K562 (cell line): ENCODE results near the gene SGIP1. TPM values are rescaled to one million over a fixed set of nuclear protein-coding genes. Genes with fewer than 3 reads are reported as not detected.
A peak's percentile ranks its signal among the peaks of the same experiment; 100 is the strongest.

Source experiments
- ARID2 ChIP-seq: fragments of 450-650 bp; IDR thresholded peaks from 2 replicates; pipeline ENCODE4 v1.6.1; 2017; ENCODE audit warnings: antibody characterized with exemption, mild to moderate bottlenecking
- ATF7 ChIP-seq: fragments of 450-650 bp; IDR thresholded peaks from 2 replicates; pipeline ENCODE4 v1.7.1; 2014; ENCODE audit warnings: mild to moderate bottlenecking, moderate library complexity
- GATAD2A ChIP-seq: fragments of 450-650 bp; IDR thresholded peaks from 2 replicates; pipeline ENCODE4 v1.6.1; 2017
- HLTF ChIP-seq: fragments of 450-650 bp; IDR thresholded peaks from 2 replicates; pipeline ENCODE4 v1.6.1; 2016
- HNRNPK ChIP-seq: fragments of 200-400 bp; formaldehyde crosslinking; IDR thresholded peaks from one replicate; pipeline ENCODE4 v1.6.1; 2018; ENCODE audit warnings: mild to moderate bottlenecking, low read depth, low read length; ENCODE audit not compliant: poor library complexity, severe bottlenecking
- KLF1 ChIP-seq: fragments of 450-650 bp; IDR thresholded peaks from 2 replicates; pipeline ENCODE4 v1.6.1; 2016; ENCODE audit warnings: missing genetic modification characterization, missing compliant biosample characterization
- NCOA1 ChIP-seq: fragments of 450-650 bp; IDR thresholded peaks from 2 replicates; pipeline ENCODE4 v1.6.1; 2016; ENCODE audit warnings: low read depth
- YY1 ChIP-seq, 3 experiments: IDR thresholded peaks; 2 replicates each; pipeline ENCODE4 v1.6.1; 2011; ENCODE audit warnings: low read length in 2 of 3, mild to moderate bottlenecking in 2 of 3, moderate library complexity in 2 of 3, borderline replicate concordance in 1 of 3, control low read depth in 1 of 3, low read depth in 1 of 3; ENCODE audit not compliant: insufficient read depth in 3 of 3, insufficient replicate concordance in 2 of 3, control insufficient read depth in 1 of 3, insufficient read length in 1 of 3; ENCODE audit errors: extremely low read depth in 1 of 3
- ZNF57 ChIP-seq: fragments of 450-650 bp; formaldehyde crosslinking; IDR thresholded peaks from 2 replicates; pipeline ENCODE4 v1.4.0; 2020; ENCODE audit warnings: mild to moderate bottlenecking, moderate library complexity
- ZNF707 ChIP-seq: fragments of 250-450 bp; sonication (Bioruptor Pico); conservative IDR thresholded peaks from 2 replicates; pipeline ENCODE4 v1.8.0; 2022; ENCODE audit warnings: inconsistent platforms, mild to moderate bottlenecking, moderate library complexity
- polyA plus RNA-seq, 8 experiments: library from polyadenylated mRNA; depleted of rRNA in 4 of 8; stranded (reverse) in 5 of 8; unstranded in 3 of 8; fragments of >200 nt; fragmentation: Nextera tagmentation in 2 of 8; fragmentation: Illumina TruSeq in 1 of 8; extraction: Ambion mirVana in 2 of 8; extraction: Trizol in 1 of 8; gene quantifications; 2 replicates each; pipeline versions ENCODE4 v1.2.1 to v1.2.3, GENCODE V29; 2011 to 2014; ENCODE audit warnings: inconsistent platforms in 1 of 8, missing spikeins in 1 of 8
- total RNA-seq, 7 experiments: library from RNA; depleted of rRNA in 6 of 7; stranded (reverse); fragments of >200 nt in 6 of 7; fragmentation: Illumina TruSeq in 2 of 7; extraction: Trizol in 2 of 7; gene quantifications; 2 replicates each; pipeline versions ENCODE4 v1.2.1 to v1.2.3, GENCODE V29; 2011 to 2021; ENCODE audit warnings: low replicate concordance in 1 of 7
- TF ChIP-seq, protein P1 (sequence below): fragments of 450-650 bp; IDR thresholded peaks from 2 replicates; pipeline ENCODE4 v1.6.1; 2018; ENCODE audit not compliant: partially characterized antibody
- TF ChIP-seq, protein P2 (sequence below): sonication (generic); formaldehyde crosslinking; IDR thresholded peaks from 2 replicates; pipeline ENCODE4 v1.8.1; 2022; ENCODE audit warnings: missing genetic modification reagents
- TF ChIP-seq, protein P3 (sequence below), 2 experiments: IDR thresholded peaks; 2 replicates each; pipeline ENCODE4 v1.6.1; 2011; ENCODE audit warnings: borderline replicate concordance in 1 of 2, control low read depth in 1 of 2, low read depth in 1 of 2, low read length in 1 of 2, mild to moderate bottlenecking in 1 of 2, mixed read lengths in 1 of 2, moderate library complexity in 1 of 2; ENCODE audit not compliant: insufficient read depth in 1 of 2, insufficient read length in 1 of 2, poor library complexity in 1 of 2, severe bottlenecking in 1 of 2; ENCODE audit errors: extremely low read depth in 1 of 2

SGIP1 gene
- total and polyA plus RNA-seq, 9 of the 15 experiments (the other 6 are each of a cell fraction or from before 2014, with no cell fraction given), result 0.07 to 0.35 TPM; not detected in 7

DNA sequence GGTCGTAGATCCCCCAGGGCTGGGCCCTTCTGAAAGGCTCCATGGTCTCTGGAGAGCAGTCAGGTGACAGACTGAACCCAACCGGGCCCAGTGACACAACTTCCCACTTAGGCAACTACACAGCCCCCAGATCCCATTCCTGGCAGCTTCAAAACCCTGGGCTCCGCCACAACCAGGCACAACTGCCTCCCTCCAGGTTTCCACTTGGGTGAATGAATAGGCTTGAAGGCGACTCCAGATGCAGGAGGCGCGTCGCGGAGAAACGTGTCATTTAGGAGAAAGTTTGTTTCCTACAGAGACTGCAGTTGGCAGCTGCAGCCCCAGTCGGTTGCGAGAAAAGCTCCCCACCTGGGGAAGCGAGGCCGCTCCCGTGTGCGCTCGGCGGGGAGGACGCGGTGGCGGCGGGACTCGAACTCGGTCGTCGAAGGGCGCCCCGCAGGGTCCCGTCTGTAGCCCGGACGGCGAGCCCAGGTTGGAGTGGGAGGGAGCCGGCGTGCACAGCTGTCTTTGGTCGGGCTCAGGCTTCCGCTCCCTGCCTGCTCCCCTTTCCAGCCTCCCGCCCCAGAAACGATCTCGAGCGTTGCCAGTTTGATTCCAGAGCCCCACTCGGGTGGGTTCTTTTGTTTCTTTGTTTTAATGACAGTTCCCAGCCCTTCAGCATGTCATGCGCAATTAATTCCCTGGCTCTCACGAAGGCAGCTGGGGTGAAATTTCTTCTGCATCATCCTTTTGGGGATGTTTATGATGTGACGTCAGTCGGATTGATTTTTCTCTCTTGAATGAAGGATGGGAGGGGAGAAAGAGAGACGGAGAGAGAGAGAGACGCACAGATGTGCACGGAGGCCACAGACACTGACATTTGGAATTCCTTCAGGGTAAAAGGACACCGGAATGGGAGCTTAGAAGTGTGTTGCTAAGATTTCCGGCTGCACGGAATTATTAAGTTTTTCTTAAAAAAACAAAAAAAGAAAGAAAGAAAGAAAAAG, 862 bp upstream of the SGIP1 start (continued):
- TF ChIP-seq, protein P1, sequence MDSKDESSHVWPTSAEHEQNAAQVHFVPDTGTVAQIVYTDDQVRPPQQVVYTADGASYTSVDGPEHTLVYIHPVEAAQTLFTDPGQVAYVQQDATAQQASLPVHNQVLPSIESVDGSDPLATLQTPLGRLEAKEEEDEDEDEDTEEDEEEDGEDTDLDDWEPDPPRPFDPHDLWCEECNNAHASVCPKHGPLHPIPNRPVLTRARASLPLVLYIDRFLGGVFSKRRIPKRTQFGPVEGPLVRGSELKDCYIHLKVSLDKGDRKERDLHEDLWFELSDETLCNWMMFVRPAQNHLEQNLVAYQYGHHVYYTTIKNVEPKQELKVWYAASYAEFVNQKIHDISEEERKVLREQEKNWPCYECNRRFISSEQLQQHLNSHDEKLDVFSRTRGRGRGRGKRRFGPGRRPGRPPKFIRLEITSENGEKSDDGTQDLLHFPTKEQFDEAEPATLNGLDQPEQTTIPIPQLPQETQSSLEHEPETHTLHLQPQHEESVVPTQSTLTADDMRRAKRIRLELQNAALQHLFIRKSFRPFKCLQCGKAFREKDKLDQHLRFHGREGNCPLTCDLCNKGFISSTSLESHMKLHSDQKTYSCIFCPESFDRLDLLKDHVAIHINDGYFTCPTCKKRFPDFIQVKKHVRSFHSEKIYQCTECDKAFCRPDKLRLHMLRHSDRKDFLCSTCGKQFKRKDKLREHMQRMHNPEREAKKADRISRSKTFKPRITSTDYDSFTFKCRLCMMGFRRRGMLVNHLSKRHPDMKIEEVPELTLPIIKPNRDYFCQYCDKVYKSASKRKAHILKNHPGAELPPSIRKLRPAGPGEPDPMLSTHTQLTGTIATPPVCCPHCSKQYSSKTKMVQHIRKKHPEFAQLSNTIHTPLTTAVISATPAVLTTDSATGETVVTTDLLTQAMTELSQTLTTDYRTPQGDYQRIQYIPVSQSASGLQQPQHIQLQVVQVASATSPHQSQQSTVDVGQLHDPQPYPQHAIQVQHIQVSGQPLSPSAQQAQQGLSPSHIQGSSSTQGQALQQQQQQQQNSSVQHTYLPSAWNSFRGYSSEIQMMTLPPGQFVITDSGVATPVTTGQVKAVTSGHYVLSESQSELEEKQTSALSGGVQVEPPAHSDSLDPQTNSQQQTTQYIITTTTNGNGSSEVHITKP, result peak; percentile 90
- 0 out of 2 replicates have a peak, but pooled peaks have one; percentile 15 for TF ChIP-seq ATF7
- no peak for TF ChIP-seq YY1 (IDR thresholded peaks at IDR 0.05; ENCODE audit: borderline replicate concordance in 1 of 3, control insufficient read depth in 1 of 3, extremely low read depth in 1 of 3, insufficient read depth in 3 of 3, insufficient read length in 1 of 3, insufficient replicate concordance in 2 of 3, low read depth in 1 of 3, low read length in 2 of 3)
- TF ChIP-seq, protein P2, sequence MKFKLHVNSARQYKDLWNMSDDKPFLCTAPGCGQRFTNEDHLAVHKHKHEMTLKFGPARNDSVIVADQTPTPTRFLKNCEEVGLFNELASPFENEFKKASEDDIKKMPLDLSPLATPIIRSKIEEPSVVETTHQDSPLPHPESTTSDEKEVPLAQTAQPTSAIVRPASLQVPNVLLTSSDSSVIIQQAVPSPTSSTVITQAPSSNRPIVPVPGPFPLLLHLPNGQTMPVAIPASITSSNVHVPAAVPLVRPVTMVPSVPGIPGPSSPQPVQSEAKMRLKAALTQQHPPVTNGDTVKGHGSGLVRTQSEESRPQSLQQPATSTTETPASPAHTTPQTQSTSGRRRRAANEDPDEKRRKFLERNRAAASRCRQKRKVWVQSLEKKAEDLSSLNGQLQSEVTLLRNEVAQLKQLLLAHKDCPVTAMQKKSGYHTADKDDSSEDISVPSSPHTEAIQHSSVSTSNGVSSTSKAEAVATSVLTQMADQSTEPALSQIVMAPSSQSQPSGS (CRISPR knock-in tag), result no peak
- TF ChIP-seq, protein P3, sequence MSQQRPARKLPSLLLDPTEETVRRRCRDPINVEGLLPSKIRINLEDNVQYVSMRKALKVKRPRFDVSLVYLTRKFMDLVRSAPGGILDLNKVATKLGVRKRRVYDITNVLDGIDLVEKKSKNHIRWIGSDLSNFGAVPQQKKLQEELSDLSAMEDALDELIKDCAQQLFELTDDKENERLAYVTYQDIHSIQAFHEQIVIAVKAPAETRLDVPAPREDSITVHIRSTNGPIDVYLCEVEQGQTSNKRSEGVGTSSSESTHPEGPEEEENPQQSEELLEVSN (IDR thresholded peaks at IDR 0.05; ENCODE audit: borderline replicate concordance in 1 of 2, extremely low read depth in 1 of 2, insufficient read depth in 1 of 2, insufficient read length in 1 of 2, low read depth in 1 of 2, low read length in 1 of 2, poor library complexity in 1 of 2, severe bottlenecking in 1 of 2), result no peak
- TF ChIP-seq HNRNPK, result no peak
- no peak for TF ChIP-seq GATAD2A
- TF ChIP-seq KLF1 (tag), result no peak
- TF ChIP-seq ZNF707 (CRISPR knock-in tag), result no peak
- no peak for TF ChIP-seq ZNF57 (CRISPR knock-in tag)
- no peak for TF ChIP-seq ARID2
- TF ChIP-seq HLTF, result no peak
- TF ChIP-seq NCOA1, result no peak
